Transverse colon (tissue), 4 donors: Measurements from ENCODE around the gene RPA4. TPM values are rescaled to one million over a fixed set of nuclear protein-coding genes. Genes with fewer than 3 reads are reported as not detected.

Experiments used
- DNase-seq: peaks from one replicate; pipeline ENCODE4 v3.0.0-alpha.2; 2019
- H3K27ac ChIP-seq, 4 donors: fragments of 200-600 bp; sonication (generic); 2 replicates each; pipeline ENCODE4 v1.5.1; 2016 to 2018; ENCODE audit warnings: inconsistent platforms in 4 of 4
- H3K27me3 ChIP-seq: fragments of 200-600 bp; sonication (generic); 2 replicates; pipeline ENCODE4 v1.5.1; 2017; ENCODE audit warnings: inconsistent platforms
- H3K36me3 ChIP-seq, 4 donors: fragments of 200-600 bp; sonication (generic); 2 replicates each; pipeline ENCODE4 v1.5.1; 2017 to 2019; ENCODE audit warnings: inconsistent platforms in 4 of 4
- H3K4me1 ChIP-seq, 4 donors: fragments of 200-600 bp; sonication (generic); 2 replicates each; pipeline ENCODE4 v1.5.1; 2017 to 2020; ENCODE audit warnings: inconsistent platforms in 4 of 4
- H3K4me3 ChIP-seq, 4 donors: fragments of 200-600 bp; sonication (generic); 1 replicate in 1 of 4; 2 replicates in 3 of 4; pipeline versions ENCODE4 v1.5.1 to v1.6.1; 2017 to 2019; ENCODE audit warnings: inconsistent platforms in 4 of 4
- H3K9me3 ChIP-seq, 2 donors: fragments of 200-600 bp; sonication (generic); 2 replicates each; pipeline ENCODE4 v1.5.1; 2017 to 2019; ENCODE audit warnings: inconsistent platforms in 2 of 2
- EP300 ChIP-seq: sonication (generic); formaldehyde crosslinking; IDR thresholded peaks from one replicate; pipeline ENCODE4 v1.6.1; 2017; ENCODE audit warnings: antibody characterized with exemption, low read depth
- POLR2A ChIP-seq: fragments of 450-650 bp; IDR thresholded peaks from one replicate; pipeline ENCODE4 v1.6.1; 2016; ENCODE audit warnings: antibody characterized with exemption, mild to moderate bottlenecking, moderate library complexity
- POLR2AphosphoS5 ChIP-seq, 3 donors: sonication (generic); formaldehyde crosslinking; IDR thresholded peaks; one replicate each; pipeline ENCODE4 v1.6.1; 2016; ENCODE audit warnings: antibody characterized with exemption in 3 of 3
- WGBS, 2 donors: methylation state at CpG; one replicate each; pipeline ENCODE4 v1.1.5; 2018; ENCODE audit warnings: low coverage in 1 of 2; 5-methylcytosine and 5-hydroxymethylcytosine counted together
- in situ Hi-C, 4 donors: fragments of 200-750 bp; cut with MboI; loops; one replicate each; pipeline versions ENCODE4 v1.15.0 to v1.15.1; 2017; ENCODE audit warnings: low sequenced_read_pairs in 3 of 4, low pct_ligation_motif_present in 1 of 4, low pct_unique_long_range_greater_than_20kb in 1 of 4
- intact Hi-C: fragments of 100-400 bp; cut with DNase I; formaldehyde crosslinking; loops from one replicate; pipeline ENCODE4 v1.15.1; 2023; ENCODE audit warnings: low total_unique reads
- total RNA-seq, 4 donors: library from RNA; depleted of rRNA; stranded (reverse); fragments of >200 nt; gene quantifications; one replicate each; pipeline ENCODE4 v1.1.0, GENCODE V29; 2016
- TF ChIP-seq, protein P1 (sequence below), 5 experiments: fragments of 200-600 bp in 3 of 5; fragments of 450-650 bp in 2 of 5; sonication (generic) in 3 of 5; IDR thresholded peaks; 1 replicate in 2 of 5; 2 replicates in 3 of 5; pipeline ENCODE4 v1.5.1; 2016 to 2017; ENCODE audit warnings: antibody characterized with exemption in 5 of 5, inconsistent platforms in 3 of 5, mild to moderate bottlenecking in 2 of 5, moderate library complexity in 1 of 5

RPA4 gene
- total RNA-seq, 4 donors from 2014 or later = 1.1 to 5.9 (median 3.4) TPM

DNA sequence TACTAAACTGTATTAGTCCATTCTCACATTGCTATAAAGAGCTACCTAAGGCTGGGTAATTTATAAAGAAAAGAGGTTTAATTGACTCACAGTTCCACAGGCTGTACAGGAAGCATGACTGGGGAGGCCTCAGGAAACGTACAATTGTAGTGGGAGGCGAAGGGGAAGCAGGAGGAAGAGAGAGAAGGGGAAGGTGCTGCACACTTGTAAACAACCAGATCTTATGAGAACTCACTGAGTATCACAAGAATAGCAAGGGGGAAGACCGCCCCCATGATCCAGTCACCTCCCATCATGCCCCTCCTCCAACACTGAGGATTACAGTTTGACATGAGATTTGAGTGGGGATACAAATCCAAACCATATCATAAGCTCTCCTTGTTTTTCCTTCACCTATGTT is 40.9 kb downstream of the RPA4 start:
- WGBS, 2 donors = 60 to 70% methylated on average over 1 to 3 of the region's 3 CpGs
- TF ChIP-seq, protein P1, sequence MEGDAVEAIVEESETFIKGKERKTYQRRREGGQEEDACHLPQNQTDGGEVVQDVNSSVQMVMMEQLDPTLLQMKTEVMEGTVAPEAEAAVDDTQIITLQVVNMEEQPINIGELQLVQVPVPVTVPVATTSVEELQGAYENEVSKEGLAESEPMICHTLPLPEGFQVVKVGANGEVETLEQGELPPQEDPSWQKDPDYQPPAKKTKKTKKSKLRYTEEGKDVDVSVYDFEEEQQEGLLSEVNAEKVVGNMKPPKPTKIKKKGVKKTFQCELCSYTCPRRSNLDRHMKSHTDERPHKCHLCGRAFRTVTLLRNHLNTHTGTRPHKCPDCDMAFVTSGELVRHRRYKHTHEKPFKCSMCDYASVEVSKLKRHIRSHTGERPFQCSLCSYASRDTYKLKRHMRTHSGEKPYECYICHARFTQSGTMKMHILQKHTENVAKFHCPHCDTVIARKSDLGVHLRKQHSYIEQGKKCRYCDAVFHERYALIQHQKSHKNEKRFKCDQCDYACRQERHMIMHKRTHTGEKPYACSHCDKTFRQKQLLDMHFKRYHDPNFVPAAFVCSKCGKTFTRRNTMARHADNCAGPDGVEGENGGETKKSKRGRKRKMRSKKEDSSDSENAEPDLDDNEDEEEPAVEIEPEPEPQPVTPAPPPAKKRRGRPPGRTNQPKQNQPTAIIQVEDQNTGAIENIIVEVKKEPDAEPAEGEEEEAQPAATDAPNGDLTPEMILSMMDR (IDR thresholded peaks at IDR 0.05) = no peak
- no peak for TF ChIP-seq POLR2AphosphoS5 (IDR thresholded peaks at IDR 0.05)
- TF ChIP-seq EP300 = no peak
- no peak for TF ChIP-seq POLR2A
- DNase-seq = no peak
- no peaks in the 10 kb centered on the region for H3K4me1 ChIP-seq
- in situ Hi-C loops (no loop called here), intact Hi-C loops (no loop called here)
- H3K9me3 ChIP-seq = no peaks in the 10 kb centered on the region
- H3K36me3 ChIP-seq = no peaks in the 10 kb centered on the region
- H3K27me3 ChIP-seq = no peaks in the 10 kb centered on the region
- H3K27ac ChIP-seq = no peak overlapping the region
- H3K4me3 ChIP-seq = no peak overlapping the region

DNA sequence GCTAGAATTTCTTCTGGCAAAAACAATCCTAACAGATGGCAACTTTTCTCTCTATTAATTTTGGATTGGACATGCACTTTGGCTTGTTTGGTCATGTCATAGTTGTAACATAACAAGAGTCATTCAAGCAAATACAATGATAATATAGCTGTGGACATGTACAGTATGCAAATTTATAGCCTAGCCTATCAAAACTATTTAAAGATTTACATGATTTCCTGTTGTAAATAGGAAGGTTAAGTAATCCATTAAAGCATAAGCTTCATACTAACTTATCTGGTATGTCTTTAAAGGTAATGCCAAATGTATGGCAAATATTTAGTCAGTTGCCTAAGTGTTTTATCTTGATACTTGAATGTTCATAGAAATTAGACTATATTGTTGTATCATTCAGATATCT is 45.3 kb downstream of the RPA4 start:
- Histone ChIP-seq H3K36me3 (no peaks in the 10 kb centered on the region), H3K4me3 (no peak overlapping the region), H3K4me1 (no peaks in the 10 kb centered on the region), H3K27me3 (no peaks in the 10 kb centered on the region), H3K9me3 (no peaks in the 10 kb centered on the region), H3K27ac (no peak overlapping the region)
- TF ChIP-seq POLR2A (no peak), POLR2AphosphoS5 (IDR thresholded peaks at IDR 0.05) (no peak), EP300 (no peak)
- TF ChIP-seq, protein P1 (IDR thresholded peaks at IDR 0.05) = no peak
- DNase-seq = no peak
- in situ Hi-C loops (no loop called here), intact Hi-C loops (no loop called here)

Other genes with a start within 250 kb of the RPA4 start
- gene DIAPH2, start 199.1 kb upstream of the RPA4 start, total RNA-seq = 10 to 100 TPM; 39.5 to 61.0 (median 56.5) TPM